Measurements from ENCODE around the gene ITGB4.

Gene ITGB4

GRCh38 chr17:75753514-75754377 lies 32.5 kb downstream of the ITGB4 start:
- H3K36me3 Mint-ChIP-seq (ENCODE audit: low read depth) = no peaks in the 10 kb centered on the region
- H3K9me3 Mint-ChIP-seq = no peaks in the 10 kb centered on the region
- no peak overlapping the region for H3K27ac Mint-ChIP-seq
- TF ChIP-seq CTCF (IDR thresholded peaks at IDR 0.05) = peak; percentile 40
- peak overlapping the region; percentile 25 for H3K4me3 Mint-ChIP-seq
- H3K4me1 Mint-ChIP-seq = peaks cover 15% of the 10 kb centered on the region
- DNase-seq = peak; percentile 83
- H3K27me3 Mint-ChIP-seq (ENCODE audit: low read depth, poor library complexity) = peaks cover 12% of the 10 kb centered on the region

GRCh38 chr17:75754378-75755204 lies 33.3 kb downstream of the ITGB4 start:
- DNase-seq = no peak

GRCh38 chr17:75755205-75755901 lies 34.1 kb downstream of the ITGB4 start:
- Mint-ChIP-seq H3K4me3 (no peak overlapping the region), H3K4me1 (peaks cover 24% of the 10 kb centered on the region), H3K27me3 (ENCODE audit: low read depth, poor library complexity) (peaks cover 5% of the 10 kb centered on the region), H3K9me3 (no peaks in the 10 kb centered on the region), H3K36me3 (ENCODE audit: low read depth) (no peaks in the 10 kb centered on the region), H3K27ac (no peak overlapping the region)
- TF ChIP-seq CTCF (IDR thresholded peaks at IDR 0.05) = no peak
- no peak for DNase-seq

More at GRCh38 chr17:75754378-75755204, 33.3 kb downstream of the ITGB4 start:
- no peaks in the 10 kb centered on the region for H3K9me3 Mint-ChIP-seq
- peak overlapping the region; percentile 43 for H3K4me3 Mint-ChIP-seq
- H3K27ac Mint-ChIP-seq = no peak overlapping the region
- H3K27me3 Mint-ChIP-seq (ENCODE audit: low read depth, poor library complexity) = peaks cover 12% of the 10 kb centered on the region
- H3K4me1 Mint-ChIP-seq = peaks cover 23% of the 10 kb centered on the region
- no peaks in the 10 kb centered on the region for H3K36me3 Mint-ChIP-seq (ENCODE audit: low read depth)
- no peak for TF ChIP-seq CTCF (IDR thresholded peaks at IDR 0.05)

GRCh38 chr17:75755990-75756389 lies 34.7 kb downstream of the ITGB4 start:
- no peak for TF ChIP-seq CTCF (IDR thresholded peaks at IDR 0.05)
- peaks cover 24% of the 10 kb centered on the region for H3K4me1 Mint-ChIP-seq
- H3K4me3 Mint-ChIP-seq = no peak overlapping the region
- no peak overlapping the region for H3K27ac Mint-ChIP-seq
- DNase-seq = no peak
- no peaks in the 10 kb centered on the region for H3K36me3 Mint-ChIP-seq (ENCODE audit: low read depth)
- H3K9me3 Mint-ChIP-seq = no peaks in the 10 kb centered on the region
- peaks cover 5% of the 10 kb centered on the region for H3K27me3 Mint-ChIP-seq (ENCODE audit: low read depth, poor library complexity)

- TF ChIP-seq CTCF (IDR thresholded peaks at IDR 0.05) = no peak
- no peak for DNase-seq
- Mint-ChIP-seq H3K4me1 (peaks cover 24% of the 10 kb centered on the region), H3K9me3 (no peaks in the 10 kb centered on the region), H3K36me3 (ENCODE audit: low read depth) (no peaks in the 10 kb centered on the region), H3K4me3 (no peak overlapping the region), H3K27me3 (ENCODE audit: low read depth, poor library complexity) (no peaks in the 10 kb centered on the region), H3K27ac (no peak overlapping the region)
Measured at GRCh38 chr17:75756451-75757085, 35.3 kb downstream of the ITGB4 start.
